Astrocyte (in vitro differentiated cells and primary cell): ENCODE data around the gene ABCA1. TPM values are rescaled to one million over a fixed set of nuclear protein-coding genes. Genes with fewer than 3 reads are reported as not detected.

ENCODE experiments used
- DNase-seq: peaks from one replicate; pipeline ENCODE4 v3.0.0-alpha.2; 2010; ENCODE audit warnings: low read depth
- FAIRE-seq: peaks from 2 replicates; lab custom pipeline; 2011; peaks lifted over from hg19 to GRCh38; lab: Jason Lieb, UNC
- H2AFZ ChIP-seq: 2 replicates; pipeline ENCODE4 v1.6.0; 2012; ENCODE audit warnings: low read depth, low read length, inconsistent platforms
- H3K27ac ChIP-seq: 2 replicates; pipeline ENCODE4 v1.5.1; 2011; ENCODE audit warnings: low read depth, low read length, inconsistent platforms
- H3K27me3 ChIP-seq: 2 replicates; pipeline ENCODE4 v1.6.0; 2011; ENCODE audit warnings: low read length, inconsistent platforms; ENCODE audit not compliant: insufficient read depth
- H3K36me3 ChIP-seq: 2 replicates; pipeline ENCODE4 v1.5.1; 2011; ENCODE audit warnings: low read length, inconsistent platforms; ENCODE audit not compliant: insufficient read depth
- H3K4me1 ChIP-seq: 2 replicates; pipeline ENCODE4 v1.5.1; 2011; ENCODE audit warnings: low read length, inconsistent platforms; ENCODE audit not compliant: insufficient read depth
- H3K4me2 ChIP-seq: 2 replicates; pipeline ENCODE4 v1.6.0; 2012; ENCODE audit warnings: low read length, inconsistent platforms
- H3K4me3 ChIP-seq: 2 replicates; pipeline ENCODE4 v1.5.1; 2011; ENCODE audit warnings: low read depth, mild to moderate bottlenecking, low read length, inconsistent platforms; ENCODE audit not compliant: insufficient read depth
- H3K79me2 ChIP-seq: 2 replicates; pipeline ENCODE4 v1.6.0; 2012; ENCODE audit warnings: mild to moderate bottlenecking, low read length, inconsistent platforms; ENCODE audit not compliant: insufficient read depth
- H3K9ac ChIP-seq: 2 replicates; pipeline ENCODE4 v1.6.0; 2012; ENCODE audit warnings: mild to moderate bottlenecking, low read length, inconsistent platforms
- H3K9me3 ChIP-seq: 2 replicates; pipeline ENCODE4 v1.5.1; 2012; ENCODE audit warnings: low read depth, mild to moderate bottlenecking, low read length, inconsistent platforms; ENCODE audit not compliant: insufficient read depth
- H4K20me1 ChIP-seq: 2 replicates; pipeline ENCODE4 v1.6.0; 2012; ENCODE audit warnings: low read length, inconsistent platforms; ENCODE audit not compliant: insufficient read depth
- H3K27ac Mint-ChIP-seq: one replicate; pipeline ENCODE4 v1.8.0; 2021; ENCODE audit warnings: mild to moderate bottlenecking, mixed read lengths; ENCODE audit not compliant: unreplicated experiment
- H3K27me3 Mint-ChIP-seq: one replicate; pipeline ENCODE4 v1.8.0; 2021; ENCODE audit warnings: low read depth, mixed read lengths; ENCODE audit not compliant: unreplicated experiment
- H3K36me3 Mint-ChIP-seq: one replicate; pipeline ENCODE4 v1.8.0; 2021; ENCODE audit warnings: low read depth, mixed read lengths; ENCODE audit not compliant: unreplicated experiment
- H3K4me1 Mint-ChIP-seq: one replicate; pipeline ENCODE4 v1.8.0; 2021; ENCODE audit warnings: low read depth, mixed read lengths; ENCODE audit not compliant: unreplicated experiment
- H3K4me3 Mint-ChIP-seq: one replicate; pipeline ENCODE4 v1.8.0; 2021; ENCODE audit warnings: mild to moderate bottlenecking, moderate library complexity, mixed read lengths; ENCODE audit not compliant: unreplicated experiment
- H3K9me3 Mint-ChIP-seq: one replicate; pipeline ENCODE4 v1.8.0; 2021; ENCODE audit warnings: mild to moderate bottlenecking, mixed read lengths; ENCODE audit not compliant: unreplicated experiment
- EZH2 ChIP-seq: IDR thresholded peaks from 2 replicates; pipeline ENCODE4 v1.6.1; 2012; ENCODE audit warnings: mild to moderate bottlenecking, low read length, inconsistent platforms; ENCODE audit not compliant: insufficient read depth
- total RNA-seq: library from RNA; stranded (reverse); gene quantifications from 2 replicates; pipeline ENCODE4 v1.2.1, GENCODE V29; 2021
- TF ChIP-seq, protein P1 (sequence below): IDR thresholded peaks from 2 replicates; pipeline ENCODE4 v1.5.1; 2011; ENCODE audit warnings: low read depth, mild to moderate bottlenecking, inconsistent platforms, low read length, moderate library complexity; ENCODE audit not compliant: insufficient read depth

The ABCA1 gene
- total RNA-seq, 1 donor from 2014 or later: 109 TPM

- Mint-ChIP-seq H3K9me3 (no peaks in the 10 kb centered on the region), H3K4me3 (no peak overlapping the region)
- TF ChIP-seq EZH2: no peak
- TF ChIP-seq, protein P1, sequence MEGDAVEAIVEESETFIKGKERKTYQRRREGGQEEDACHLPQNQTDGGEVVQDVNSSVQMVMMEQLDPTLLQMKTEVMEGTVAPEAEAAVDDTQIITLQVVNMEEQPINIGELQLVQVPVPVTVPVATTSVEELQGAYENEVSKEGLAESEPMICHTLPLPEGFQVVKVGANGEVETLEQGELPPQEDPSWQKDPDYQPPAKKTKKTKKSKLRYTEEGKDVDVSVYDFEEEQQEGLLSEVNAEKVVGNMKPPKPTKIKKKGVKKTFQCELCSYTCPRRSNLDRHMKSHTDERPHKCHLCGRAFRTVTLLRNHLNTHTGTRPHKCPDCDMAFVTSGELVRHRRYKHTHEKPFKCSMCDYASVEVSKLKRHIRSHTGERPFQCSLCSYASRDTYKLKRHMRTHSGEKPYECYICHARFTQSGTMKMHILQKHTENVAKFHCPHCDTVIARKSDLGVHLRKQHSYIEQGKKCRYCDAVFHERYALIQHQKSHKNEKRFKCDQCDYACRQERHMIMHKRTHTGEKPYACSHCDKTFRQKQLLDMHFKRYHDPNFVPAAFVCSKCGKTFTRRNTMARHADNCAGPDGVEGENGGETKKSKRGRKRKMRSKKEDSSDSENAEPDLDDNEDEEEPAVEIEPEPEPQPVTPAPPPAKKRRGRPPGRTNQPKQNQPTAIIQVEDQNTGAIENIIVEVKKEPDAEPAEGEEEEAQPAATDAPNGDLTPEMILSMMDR: peak; percentile 34
Observed at GRCh38 chr9:104808035-104808614, 119.8 kb downstream of the ABCA1 start.

GRCh38 chr9:104805441-104805840 is 122.5 kb downstream of the ABCA1 start:
- TF ChIP-seq, protein P1: no peak
- no peak for TF ChIP-seq EZH2
- H3K79me2 ChIP-seq: no peaks in the 10 kb centered on the region
- no peaks in the 10 kb centered on the region for H3K27me3 Mint-ChIP-seq
- H3K4me3 ChIP-seq: no peak overlapping the region
- FAIRE-seq (no peak), DNase-seq (no peak)
- H3K9me3 Mint-ChIP-seq: no peaks in the 10 kb centered on the region
- peaks cover 22% of the 10 kb centered on the region for H3K36me3 Mint-ChIP-seq
- H2AFZ ChIP-seq: no peak overlapping the region
- H4K20me1 ChIP-seq: peaks cover 20% of the 10 kb centered on the region
- H3K27ac Mint-ChIP-seq: no peak overlapping the region
- no peak overlapping the region for H3K27ac ChIP-seq
- no peaks in the 10 kb centered on the region for H3K9me3 ChIP-seq
- H3K36me3 ChIP-seq: peaks cover 48% of the 10 kb centered on the region
- no peak overlapping the region for H3K9ac ChIP-seq
- no peaks in the 10 kb centered on the region for H3K27me3 ChIP-seq
- peaks cover 2% of the 10 kb centered on the region for H3K4me1 ChIP-seq
- no peaks in the 10 kb centered on the region for H3K4me1 Mint-ChIP-seq
- no peak overlapping the region for H3K4me2 ChIP-seq
- H3K4me3 Mint-ChIP-seq: no peak overlapping the region

More at GRCh38 chr9:104808035-104808614, 119.8 kb downstream of the ABCA1 start:
- no peak overlapping the region for H3K9ac ChIP-seq
- H3K79me2 ChIP-seq: no peaks in the 10 kb centered on the region
- no peak overlapping the region for H2AFZ ChIP-seq
- H3K27me3 ChIP-seq: no peaks in the 10 kb centered on the region
- no peak overlapping the region for H3K27ac ChIP-seq
- DNase-seq (peak; percentile 26), FAIRE-seq (no peak)
- peaks cover 13% of the 10 kb centered on the region for H3K4me1 ChIP-seq
- H3K27me3 Mint-ChIP-seq: no peaks in the 10 kb centered on the region
- no peak overlapping the region for H3K4me2 ChIP-seq
- no peaks in the 10 kb centered on the region for H3K9me3 ChIP-seq
- H3K4me3 ChIP-seq: no peak overlapping the region
- peaks cover 40% of the 10 kb centered on the region for H3K36me3 ChIP-seq
- peaks cover 11% of the 10 kb centered on the region for H3K4me1 Mint-ChIP-seq
- peaks cover 34% of the 10 kb centered on the region for H3K36me3 Mint-ChIP-seq
- H4K20me1 ChIP-seq: peaks cover 29% of the 10 kb centered on the region
- H3K27ac Mint-ChIP-seq: no peak overlapping the region

- no peaks in the 10 kb centered on the region for H3K27me3 Mint-ChIP-seq
- H3K4me3 ChIP-seq: no peak overlapping the region
- H3K4me1 ChIP-seq: no peaks in the 10 kb centered on the region
- DNase-seq (no peak), FAIRE-seq (no peak)
- peaks cover 20% of the 10 kb centered on the region for H4K20me1 ChIP-seq
- H3K36me3 ChIP-seq: peaks cover 57% of the 10 kb centered on the region
- no peak overlapping the region for H3K27ac Mint-ChIP-seq
- no peaks in the 10 kb centered on the region for H3K27me3 ChIP-seq
- no peaks in the 10 kb centered on the region for H3K9me3 Mint-ChIP-seq
- H3K79me2 ChIP-seq: no peaks in the 10 kb centered on the region
- H3K27ac ChIP-seq: no peak overlapping the region
- peaks cover 20% of the 10 kb centered on the region for H3K36me3 Mint-ChIP-seq
- no peak overlapping the region for H2AFZ ChIP-seq
- no peak overlapping the region for H3K9ac ChIP-seq
- H3K9me3 ChIP-seq: no peaks in the 10 kb centered on the region
- no peak overlapping the region for H3K4me2 ChIP-seq
- H3K4me3 Mint-ChIP-seq: no peak overlapping the region
- TF ChIP-seq, protein P1: no peak
- no peak for TF ChIP-seq EZH2
- H3K4me1 Mint-ChIP-seq: no peaks in the 10 kb centered on the region
Observed at GRCh38 chr9:104802906-104803305, 125.0 kb downstream of the ABCA1 start.
